MG63 (cell line): ENCODE data around the gene PSMD12. TPM values are rescaled to one million over a fixed set of nuclear protein-coding genes. Genes with fewer than 3 reads are reported as not detected.
"Not testable (repeated sequence)": the region's sequence is repeated elsewhere in the genome, so short reads cannot be mapped to it uniquely, and the experiment has no call there.

Source experiments
- DNase-seq: peaks from one replicate; pipeline ENCODE4 v3.0.0-alpha.2; 2020
- H3K27me3 ChIP-seq: fragments of 250-450 bp; sonication (Bioruptor Pico); 2 replicates; pipeline ENCODE4 v1.5.1; 2020; ENCODE audit warnings: mild to moderate bottlenecking, moderate library complexity
- H3K36me3 ChIP-seq: fragments of 250-450 bp; sonication (Bioruptor Pico); 2 replicates; pipeline ENCODE4 v1.5.1; 2020; ENCODE audit warnings: mild to moderate bottlenecking, moderate library complexity
- H3K4me3 ChIP-seq: fragments of 250-450 bp; sonication (Bioruptor Pico); 2 replicates; pipeline ENCODE4 v1.5.1; 2020; ENCODE audit warnings: mild to moderate bottlenecking, moderate library complexity
- H3K9me3 ChIP-seq: fragments of 250-450 bp; sonication (Bioruptor Pico); 2 replicates; pipeline ENCODE4 v1.5.1; 2020; ENCODE audit warnings: mild to moderate bottlenecking, moderate library complexity
- total RNA-seq: library from RNA; depleted of rRNA; stranded (reverse); fragments of >200 nt; shearing (Covaris generic); gene quantifications from 2 replicates; pipeline ENCODE4 v1.2.3, GENCODE V29; 2014; ENCODE audit warnings: low replicate concordance

The PSMD12 gene
- total RNA-seq, 1 experiment from 2014 or later, result 20.5 TPM

GRCh38 chr17:67335245-67335835 lies 31.0 kb downstream of the PSMD12 start:
- no peaks in the 10 kb centered on the region for H3K9me3 ChIP-seq
- H3K4me3 ChIP-seq, result no peak overlapping the region
- H3K27me3 ChIP-seq, result no peaks in the 10 kb centered on the region
- DNase-seq, result no peak
- peaks cover 17% of the 10 kb centered on the region for H3K36me3 ChIP-seq

- H3K4me3 ChIP-seq, H3K36me3 ChIP-seq, H3K9me3 ChIP-seq, H3K27me3 ChIP-seq, DNase-seq: not testable (repeated sequence)
Measured at GRCh38 chr17:67332162-67332508, 34.2 kb downstream of the PSMD12 start.

- not testable (repeated sequence) for H3K36me3 ChIP-seq, DNase-seq, H3K9me3 ChIP-seq, H3K4me3 ChIP-seq, H3K27me3 ChIP-seq
Measured at GRCh38 chr17:67331381-67332161, 34.8 kb downstream of the PSMD12 start.

- Histone ChIP-seq H3K27me3 (no peaks in the 10 kb centered on the region), H3K36me3 (no peaks in the 10 kb centered on the region), H3K9me3 (no peaks in the 10 kb centered on the region), H3K4me3 (no peak overlapping the region)
- DNase-seq, result no peak
Measured at GRCh38 chr17:67328026-67328425, 38.4 kb downstream of the PSMD12 start.

GRCh38 chr17:67326959-67327745 lies 39.2 kb downstream of the PSMD12 start:
- H3K27me3 ChIP-seq, result not testable (repeated sequence)

GRCh38 chr17:67326440-67326839 lies 39.9 kb downstream of the PSMD12 start:
- H3K36me3 ChIP-seq, result no peaks in the 10 kb centered on the region

More at GRCh38 chr17:67326959-67327745, 39.2 kb downstream of the PSMD12 start:
- not testable (repeated sequence) for H3K9me3 ChIP-seq, H3K4me3 ChIP-seq, H3K36me3 ChIP-seq, DNase-seq

GRCh38 chr17:67324330-67324729 lies 42.0 kb downstream of the PSMD12 start:
- H3K9me3 ChIP-seq, result no peaks in the 10 kb centered on the region
- H3K4me3 ChIP-seq, result no peak overlapping the region
- DNase-seq, result no peak
- no peaks in the 10 kb centered on the region for H3K27me3 ChIP-seq
- no peaks in the 10 kb centered on the region for H3K36me3 ChIP-seq

More at GRCh38 chr17:67326440-67326839, 39.9 kb downstream of the PSMD12 start:
- DNase-seq, result no peak
- Histone ChIP-seq H3K4me3 (no peak overlapping the region), H3K9me3 (no peaks in the 10 kb centered on the region), H3K27me3 (no peaks in the 10 kb centered on the region)

- DNase-seq, result no peak
- Histone ChIP-seq H3K4me3 (no peak overlapping the region), H3K9me3 (no peaks in the 10 kb centered on the region), H3K27me3 (no peaks in the 10 kb centered on the region), H3K36me3 (no peaks in the 10 kb centered on the region)
Measured at GRCh38 chr17:67323445-67323844, 42.9 kb downstream of the PSMD12 start.

GRCh38 chr17:67322042-67322787 lies 44.2 kb downstream of the PSMD12 start:
- Histone ChIP-seq H3K36me3 (no peaks in the 10 kb centered on the region), H3K4me3 (no peak overlapping the region), H3K9me3 (no peaks in the 10 kb centered on the region), H3K27me3 (no peaks in the 10 kb centered on the region)
- no peak for DNase-seq

GRCh38 chr17:67321486-67321885 lies 44.9 kb downstream of the PSMD12 start:
- not testable (repeated sequence) for H3K9me3 ChIP-seq, H3K4me3 ChIP-seq, DNase-seq, H3K27me3 ChIP-seq, H3K36me3 ChIP-seq

- DNase-seq, result no peak
- Histone ChIP-seq H3K4me3 (no peak overlapping the region), H3K36me3 (no peaks in the 10 kb centered on the region), H3K27me3 (no peaks in the 10 kb centered on the region), H3K9me3 (no peaks in the 10 kb centered on the region)
Measured at GRCh38 chr17:67316781-67317180, 49.6 kb downstream of the PSMD12 start.

- no peaks in the 10 kb centered on the region for H3K9me3 ChIP-seq
- no peak for DNase-seq
Measured at GRCh38 chr17:67315865-67316264, 50.5 kb downstream of the PSMD12 start.

GRCh38 chr17:67312265-67312664 lies 54.1 kb downstream of the PSMD12 start:
- no peak overlapping the region for H3K4me3 ChIP-seq
- no peaks in the 10 kb centered on the region for H3K36me3 ChIP-seq
- H3K27me3 ChIP-seq, result no peaks in the 10 kb centered on the region; the same call in 1 of the 2 replicates
- DNase-seq, result no peak
- H3K9me3 ChIP-seq, result no peaks in the 10 kb centered on the region

More at GRCh38 chr17:67315865-67316264, 50.5 kb downstream of the PSMD12 start:
- no peaks in the 10 kb centered on the region for H3K36me3 ChIP-seq
- no peaks in the 10 kb centered on the region for H3K27me3 ChIP-seq
- no peak overlapping the region for H3K4me3 ChIP-seq

GRCh38 chr17:67311575-67311974 lies 54.8 kb downstream of the PSMD12 start:
- H3K36me3 ChIP-seq, result no peaks in the 10 kb centered on the region
- no peak overlapping the region for H3K4me3 ChIP-seq
- DNase-seq, result no peak
- no peaks in the 10 kb centered on the region; the same call in 1 of the 2 replicates for H3K27me3 ChIP-seq
- no peaks in the 10 kb centered on the region for H3K9me3 ChIP-seq

GRCh38 chr17:67310406-67310805 lies 56.0 kb downstream of the PSMD12 start:
- Histone ChIP-seq H3K36me3 (no peaks in the 10 kb centered on the region), H3K27me3 (no peaks in the 10 kb centered on the region; the same call in 1 of the 2 replicates), H3K9me3 (no peaks in the 10 kb centered on the region), H3K4me3 (no peak overlapping the region)
- DNase-seq, result no peak

GRCh38 chr17:67305446-67306235 lies 60.7 kb downstream of the PSMD12 start:
- not testable (repeated sequence) for H3K27me3 ChIP-seq, H3K4me3 ChIP-seq, H3K36me3 ChIP-seq, H3K9me3 ChIP-seq, DNase-seq
